OCI-LY3 (cell line): ENCODE results near the gene SYTL3.
"Not testable (repeated sequence)": the region's sequence is repeated elsewhere in the genome, so short reads cannot be mapped to it uniquely, and the experiment has no call there.

Experiments used
- H2AFZ ChIP-seq: fragments of 200-600, 300-600 bp; shearing (Covaris generic); 2 replicates; pipeline ENCODE4 v1.6.0; 2014; ENCODE audit warnings: antibody characterized with exemption, low read depth, low read length
- H3K27ac ChIP-seq: fragments of 200-600, 300-600 bp; sonication (generic); 2 replicates; pipeline ENCODE4 v1.5.1; 2014; ENCODE audit warnings: mild to moderate bottlenecking, low read length, moderate library complexity, mixed read lengths
- H3K27me3 ChIP-seq: fragments of 200-600, 300-600 bp; sonication (generic); 2 replicates; pipeline ENCODE4 v1.6.1; 2014; ENCODE audit warnings: low read depth, low read length, mixed read lengths
- H3K36me3 ChIP-seq: fragments of 200-600, 300-600 bp; sonication (generic); replicated peaks from 2 replicates; pipeline ENCODE3; 2014; ENCODE audit warnings: low read depth, low read length, mixed read lengths
- H3K4me1 ChIP-seq: fragments of 300-600, 200-600 bp; sonication (generic); 2 replicates; pipeline ENCODE4 v1.6.1; 2014; ENCODE audit warnings: low read length, mixed read lengths
- H3K4me2 ChIP-seq: fragments of 200-600, 300-600 bp; sonication (generic); 2 replicates; pipeline ENCODE4 v1.6.1; 2014; ENCODE audit warnings: low read length, mixed read lengths
- H3K4me3 ChIP-seq: fragments of 300-600, 200-600 bp; sonication (generic); 2 replicates; pipeline ENCODE4 v1.5.1; 2014; ENCODE audit warnings: antibody characterized with exemption, mild to moderate bottlenecking, low read length, moderate library complexity
- H3K79me2 ChIP-seq: fragments of 300-600, 200-600 bp; shearing (Covaris generic); 2 replicates; pipeline ENCODE4 v1.6.1; 2014; ENCODE audit warnings: mild to moderate bottlenecking, low read length, mixed read lengths
- H3K9ac ChIP-seq: fragments of 300-600, 200-600 bp; shearing (Covaris generic); 2 replicates; pipeline ENCODE4 v1.6.0; 2014; ENCODE audit warnings: mild to moderate bottlenecking, low read length, moderate library complexity
- H3K9me3 ChIP-seq: fragments of 200-600, 300-600 bp; shearing (Covaris generic); 2 replicates; pipeline ENCODE4 v1.6.1; 2014; ENCODE audit warnings: low read length, mixed read lengths; ENCODE audit not compliant: insufficient read depth
- H4K20me1 ChIP-seq: fragments of 200-600, 300-600 bp; sonication (generic); 2 replicates; pipeline ENCODE4 v1.6.1; 2016; ENCODE audit warnings: low read length, mixed read lengths; ENCODE audit not compliant: insufficient read depth
- EZH2phosphoT487 ChIP-seq: fragments of 200-600 bp; shearing (Covaris generic); IDR thresholded peaks from 2 replicates; pipeline ENCODE4 v1.6.1; 2018; ENCODE audit warnings: antibody characterized with exemption, mixed run types, low read depth
- TF ChIP-seq, protein P1 (sequence below): fragments of 200-600, 300-600 bp; sonication (generic); IDR thresholded peaks from 2 replicates; pipeline ENCODE4 v1.5.1; 2014; ENCODE audit warnings: antibody characterized with exemption, low read length, low read depth

Gene SYTL3

DNA sequence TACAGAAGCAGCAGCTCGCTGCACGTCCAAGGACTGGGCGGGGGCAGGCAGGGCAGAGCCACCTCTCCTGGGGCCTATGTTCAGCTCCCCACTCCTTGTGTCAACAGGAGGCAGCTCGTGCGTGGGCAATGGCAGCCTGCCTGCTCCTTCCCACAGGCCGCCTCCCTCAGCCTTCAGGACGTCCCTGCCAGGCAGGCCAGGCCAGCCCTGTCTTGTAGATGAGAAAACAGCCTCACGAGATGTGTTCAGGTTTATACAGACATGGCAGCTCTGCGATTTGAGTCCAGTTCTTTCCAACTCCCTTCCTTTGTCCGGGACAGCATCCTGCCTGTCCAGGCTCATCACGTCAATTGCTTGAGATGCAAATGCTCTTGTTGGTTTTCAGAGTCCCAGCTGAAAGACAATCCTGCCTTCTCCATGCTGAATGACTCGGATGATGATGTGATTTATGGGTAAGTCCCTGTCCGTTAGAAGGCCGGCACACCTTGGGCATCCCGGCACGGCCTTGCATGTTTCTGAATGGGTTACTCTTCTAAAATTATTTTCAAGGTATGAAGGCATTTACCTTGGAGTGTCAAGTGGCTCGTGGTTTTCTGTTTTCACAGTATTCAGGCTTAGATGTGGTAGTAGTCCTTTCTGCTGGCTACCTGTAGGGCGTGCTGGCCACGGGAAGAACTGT is 18.8 kb upstream of the SYTL3 start:
- TF ChIP-seq, protein P1, sequence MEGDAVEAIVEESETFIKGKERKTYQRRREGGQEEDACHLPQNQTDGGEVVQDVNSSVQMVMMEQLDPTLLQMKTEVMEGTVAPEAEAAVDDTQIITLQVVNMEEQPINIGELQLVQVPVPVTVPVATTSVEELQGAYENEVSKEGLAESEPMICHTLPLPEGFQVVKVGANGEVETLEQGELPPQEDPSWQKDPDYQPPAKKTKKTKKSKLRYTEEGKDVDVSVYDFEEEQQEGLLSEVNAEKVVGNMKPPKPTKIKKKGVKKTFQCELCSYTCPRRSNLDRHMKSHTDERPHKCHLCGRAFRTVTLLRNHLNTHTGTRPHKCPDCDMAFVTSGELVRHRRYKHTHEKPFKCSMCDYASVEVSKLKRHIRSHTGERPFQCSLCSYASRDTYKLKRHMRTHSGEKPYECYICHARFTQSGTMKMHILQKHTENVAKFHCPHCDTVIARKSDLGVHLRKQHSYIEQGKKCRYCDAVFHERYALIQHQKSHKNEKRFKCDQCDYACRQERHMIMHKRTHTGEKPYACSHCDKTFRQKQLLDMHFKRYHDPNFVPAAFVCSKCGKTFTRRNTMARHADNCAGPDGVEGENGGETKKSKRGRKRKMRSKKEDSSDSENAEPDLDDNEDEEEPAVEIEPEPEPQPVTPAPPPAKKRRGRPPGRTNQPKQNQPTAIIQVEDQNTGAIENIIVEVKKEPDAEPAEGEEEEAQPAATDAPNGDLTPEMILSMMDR: no peak
- TF ChIP-seq EZH2phosphoT487: no peak
- no peaks in the 10 kb centered on the region for H3K27me3 ChIP-seq
- H3K36me3 ChIP-seq: peaks cover 14% of the 10 kb centered on the region
- H3K27ac ChIP-seq: no peak overlapping the region
- no peak overlapping the region for H3K9ac ChIP-seq
- H3K9me3 ChIP-seq: no peaks in the 10 kb centered on the region
- no peaks in the 10 kb centered on the region for H3K79me2 ChIP-seq
- H2AFZ ChIP-seq: no peak overlapping the region
- no peak overlapping the region for H3K4me3 ChIP-seq
- no peak overlapping the region for H3K4me2 ChIP-seq
- no peaks in the 10 kb centered on the region for H3K4me1 ChIP-seq
- H4K20me1 ChIP-seq: no peaks in the 10 kb centered on the region

DNA sequence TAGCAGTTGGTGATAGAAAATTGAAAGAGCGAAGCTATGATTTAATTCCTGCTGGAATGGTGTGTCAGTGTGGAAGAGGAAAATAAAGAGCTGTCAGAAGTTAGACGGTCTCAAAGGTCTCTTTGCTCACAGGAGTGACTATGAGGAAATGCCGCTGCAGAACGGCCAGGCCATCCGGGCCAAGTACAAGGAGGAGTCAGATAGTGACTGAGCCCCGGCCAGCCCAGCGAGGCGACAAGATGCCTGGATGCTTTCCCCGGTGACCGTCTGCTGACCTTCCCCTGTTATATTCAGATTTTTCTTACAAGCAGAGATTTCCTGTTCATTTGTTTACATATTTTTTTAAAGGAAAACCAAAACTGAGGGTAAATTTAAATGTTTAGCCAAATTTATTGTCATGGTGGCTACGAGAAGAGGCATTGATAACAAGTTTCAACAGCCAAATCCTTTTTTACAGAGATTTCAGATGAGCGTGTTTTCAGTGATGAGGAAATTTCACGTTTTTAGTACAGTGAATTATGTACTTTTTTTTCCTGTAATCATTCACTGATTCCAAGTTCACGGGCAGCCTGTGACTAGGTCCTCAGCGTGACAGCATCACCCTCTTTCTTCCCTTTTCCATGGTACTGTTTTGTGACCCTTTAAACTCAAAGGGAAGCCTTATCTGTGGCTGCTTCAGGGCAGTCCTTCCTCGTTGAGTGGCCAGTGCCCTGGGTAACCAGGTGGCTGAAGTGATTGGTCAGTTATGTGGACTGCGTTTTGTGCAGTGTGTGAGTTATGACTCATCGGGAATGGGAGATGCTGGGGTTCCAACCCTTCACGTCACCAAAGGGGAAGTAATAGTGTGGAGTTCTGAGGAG is 17.9 kb upstream of the SYTL3 start:
- Histone ChIP-seq H3K27me3 (no peaks in the 10 kb centered on the region), H3K36me3 (peaks cover 17% of the 10 kb centered on the region), H3K27ac (no peak overlapping the region), H3K9me3 (no peaks in the 10 kb centered on the region), H3K4me2 (no peak overlapping the region), H2AFZ (no peak overlapping the region), H3K4me3 (no peak overlapping the region), H3K79me2 (no peaks in the 10 kb centered on the region), H4K20me1 (no peaks in the 10 kb centered on the region), H3K4me1 (no peaks in the 10 kb centered on the region), H3K9ac (no peak overlapping the region)
- TF ChIP-seq EZH2phosphoT487: no peak
- TF ChIP-seq, protein P1: no peak

DNA sequence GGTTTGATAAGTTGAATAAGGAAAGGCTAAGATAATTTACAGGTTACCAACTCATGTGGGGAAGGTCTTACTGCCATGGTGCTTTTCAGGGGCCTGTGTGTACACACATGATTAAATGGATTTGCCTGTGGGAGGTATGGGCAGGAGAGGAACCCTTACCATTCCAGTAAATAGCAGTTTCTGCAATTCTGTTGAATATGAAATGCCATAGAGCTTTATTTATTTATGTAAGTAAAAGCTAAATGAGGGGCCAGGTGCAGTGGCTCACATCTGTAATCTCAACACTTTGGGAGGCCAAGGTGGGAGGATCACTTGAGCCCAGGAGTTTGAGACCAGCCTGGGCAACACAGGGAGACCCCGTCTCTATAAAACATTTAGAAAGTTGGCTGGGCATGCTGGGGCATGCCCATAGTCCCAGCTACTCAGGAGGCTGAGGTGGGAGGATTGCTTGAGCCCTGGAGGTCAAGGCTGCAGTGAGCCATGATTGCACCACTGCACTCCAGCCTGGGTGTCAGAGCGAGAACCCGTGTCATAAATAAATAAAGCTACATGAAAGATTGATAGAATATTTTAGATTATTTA is 17.2 kb upstream of the SYTL3 start:
- H3K4me2 ChIP-seq, H3K4me3 ChIP-seq, H4K20me1 ChIP-seq, H3K27me3 ChIP-seq, H3K27ac ChIP-seq, H3K79me2 ChIP-seq, H3K9ac ChIP-seq, H3K9me3 ChIP-seq, H3K4me1 ChIP-seq, H2AFZ ChIP-seq: not testable (repeated sequence)
- H3K36me3 ChIP-seq: peaks cover 17% of the 10 kb centered on the region

DNA sequence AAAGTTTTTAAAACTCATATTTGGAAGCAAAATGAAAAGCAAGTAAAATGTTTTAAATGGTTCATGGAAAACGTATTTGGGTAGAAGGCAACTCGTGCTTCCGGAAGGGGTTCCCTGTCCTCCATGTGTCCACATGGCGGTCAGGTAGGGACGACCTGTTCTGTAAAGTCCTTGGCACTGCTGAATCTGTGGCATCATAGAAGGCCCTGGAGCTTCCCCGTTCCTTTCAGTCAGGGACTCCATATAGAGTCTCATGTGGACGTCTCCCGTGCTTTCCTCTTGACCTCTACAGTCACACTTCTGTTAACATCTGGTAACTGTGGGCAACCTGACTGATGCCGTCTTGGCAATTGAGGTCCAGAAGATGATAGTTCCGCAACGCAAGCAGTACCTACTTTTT is 16.7 kb upstream of the SYTL3 start:
- H3K27ac ChIP-seq: no peak overlapping the region

More for the DNA sequence above, 16.7 kb upstream of the SYTL3 start:
- Histone ChIP-seq H3K4me3 (no peak overlapping the region), H3K27me3 (no peaks in the 10 kb centered on the region), H3K4me2 (no peak overlapping the region), H2AFZ (no peak overlapping the region), H3K9ac (no peak overlapping the region), H4K20me1 (no peaks in the 10 kb centered on the region), H3K9me3 (no peaks in the 10 kb centered on the region), H3K36me3 (peaks cover 17% of the 10 kb centered on the region), H3K79me2 (no peaks in the 10 kb centered on the region), H3K4me1 (no peaks in the 10 kb centered on the region)
- TF ChIP-seq, protein P1: no peak
- no peak for TF ChIP-seq EZH2phosphoT487
